HG03354 (cell line): ENCODE results near the gene RHPN2.
A peak's percentile ranks its signal among the peaks of the same experiment; 100 is the strongest.
"Not testable (repeated sequence)": the region's sequence is repeated elsewhere in the genome, so short reads cannot be mapped to it uniquely, and the experiment has no call there.

Experiments
- ATAC-seq: cut with Tn5 transposase; IDR thresholded peaks from one replicate; pipeline ENCODE4 v1.9.1; 2021; ENCODE audit warnings: mild to moderate bottlenecking; ENCODE audit not compliant: unreplicated experiment, poor library complexity, severe bottlenecking

Gene RHPN2

DNA sequence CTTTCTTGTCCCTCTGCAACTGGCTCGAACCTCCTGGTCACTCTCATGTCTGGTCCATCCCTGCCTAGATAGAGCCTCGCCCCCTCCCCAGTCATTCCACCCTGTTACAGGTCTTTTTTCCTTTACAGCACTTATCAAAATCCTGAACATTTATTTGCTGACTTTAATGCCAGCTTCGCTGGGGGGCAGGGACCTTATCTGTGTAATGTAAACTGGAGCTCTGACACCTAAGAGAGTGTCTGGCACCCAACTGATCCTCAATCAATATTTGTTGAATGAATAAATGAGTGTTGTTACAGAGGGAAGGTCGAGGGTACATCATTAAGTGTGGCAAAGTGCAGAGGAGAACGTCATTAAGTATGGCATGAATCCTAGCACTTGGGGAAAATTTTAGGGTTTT, 76.0 kb downstream of the RHPN2 start:
- no peak for ATAC-seq

DNA sequence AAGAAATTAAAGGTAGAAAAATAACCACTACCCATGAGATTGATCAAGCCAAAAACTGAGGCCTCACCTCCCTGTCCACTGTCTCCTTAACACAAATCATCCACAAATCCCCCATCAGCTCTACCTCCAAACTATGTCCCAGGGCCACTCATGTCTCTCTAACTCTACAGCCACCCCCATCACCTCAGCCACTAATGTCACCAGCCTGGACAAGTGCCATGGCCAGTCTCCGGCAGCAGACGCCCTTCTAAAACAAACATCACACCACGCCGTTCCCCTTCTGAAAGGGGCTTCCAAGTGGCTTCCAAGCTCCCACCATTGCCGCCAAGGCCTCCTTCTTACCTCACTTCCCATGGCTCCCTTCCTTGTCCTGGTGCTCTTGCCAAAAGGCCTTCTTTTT, 76.4 kb downstream of the RHPN2 start:
- not testable (repeated sequence) for ATAC-seq

DNA sequence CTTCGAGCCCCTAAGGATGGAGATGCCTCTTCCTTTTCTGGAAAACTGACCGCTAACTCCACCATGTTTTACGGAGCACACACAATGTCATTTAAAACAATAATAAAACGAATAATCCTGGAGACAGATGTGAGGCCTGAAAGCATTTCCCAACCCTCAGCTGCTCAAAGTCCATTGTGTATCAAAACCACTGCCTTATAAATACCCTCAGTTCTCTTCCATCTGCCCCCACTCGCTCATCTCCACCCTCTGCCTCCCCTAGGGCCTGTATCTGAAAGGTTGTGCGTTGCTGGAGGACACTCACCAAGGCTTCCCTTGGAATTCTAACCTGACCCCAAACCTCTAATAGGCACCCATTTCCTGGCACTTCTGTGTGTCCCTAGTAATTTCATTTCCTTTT, 82.2 kb downstream of the RHPN2 start:
- not testable (repeated sequence) for ATAC-seq

DNA sequence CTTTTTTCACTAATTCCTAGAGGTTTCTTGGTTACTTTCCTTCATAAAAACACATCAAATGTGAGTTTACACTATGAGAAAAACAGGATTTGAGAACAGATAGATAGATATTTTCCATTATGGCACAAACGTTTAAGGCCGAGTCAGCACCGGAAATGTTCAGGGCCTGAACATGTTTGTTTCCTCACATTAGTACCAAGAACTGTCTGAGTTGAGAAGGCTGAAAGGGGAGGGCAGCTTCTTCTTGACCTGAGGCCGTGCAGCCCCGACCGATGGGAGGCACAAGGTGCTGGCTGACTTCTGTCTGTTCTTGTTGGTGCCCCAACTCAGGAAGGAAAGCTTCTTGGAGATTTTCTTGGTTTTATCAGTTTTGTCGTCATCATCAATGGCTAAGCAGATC, 84.9 kb downstream of the RHPN2 start:
- not testable (repeated sequence) for ATAC-seq

DNA sequence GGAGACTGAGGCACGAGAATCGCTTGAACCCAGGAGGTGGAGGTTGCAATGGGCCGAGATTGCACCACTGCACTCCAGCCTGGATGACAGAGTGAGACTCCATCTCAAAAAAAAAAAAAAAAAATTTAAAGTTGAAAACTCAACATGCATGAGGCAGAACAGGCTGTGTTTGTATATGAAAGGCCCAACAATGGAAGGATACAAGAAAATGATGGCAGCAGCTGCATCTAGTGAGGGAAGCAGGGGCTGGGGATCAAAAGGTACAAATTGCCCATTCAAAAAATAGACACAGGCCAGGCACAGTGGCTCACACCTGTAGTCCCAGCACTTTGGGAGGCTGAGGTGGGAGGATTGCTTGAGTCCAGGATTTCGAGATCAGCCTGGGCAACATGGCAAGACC, 86.9 kb downstream of the RHPN2 start:
- ATAC-seq = not testable (repeated sequence)

DNA sequence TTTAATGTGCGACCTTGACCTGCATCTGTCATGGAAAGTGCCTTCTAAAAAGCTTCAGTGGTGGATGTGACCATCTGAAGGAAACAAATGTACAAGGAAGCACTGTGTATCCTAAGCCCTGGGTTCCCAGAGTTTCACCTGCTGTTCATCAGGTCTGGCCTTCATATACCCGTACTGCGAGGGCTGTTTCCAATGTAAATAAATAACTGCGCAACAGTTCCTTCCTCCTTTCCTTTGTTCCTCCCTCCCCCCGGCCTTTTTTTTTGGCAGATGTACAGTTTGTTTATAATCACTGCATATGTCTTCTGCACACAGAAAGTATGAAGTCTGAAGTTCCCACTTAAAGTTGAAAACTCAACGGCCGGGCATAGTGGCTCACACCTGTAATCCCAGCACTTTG, 87.4 kb downstream of the RHPN2 start:
- ATAC-seq = no peak

DNA sequence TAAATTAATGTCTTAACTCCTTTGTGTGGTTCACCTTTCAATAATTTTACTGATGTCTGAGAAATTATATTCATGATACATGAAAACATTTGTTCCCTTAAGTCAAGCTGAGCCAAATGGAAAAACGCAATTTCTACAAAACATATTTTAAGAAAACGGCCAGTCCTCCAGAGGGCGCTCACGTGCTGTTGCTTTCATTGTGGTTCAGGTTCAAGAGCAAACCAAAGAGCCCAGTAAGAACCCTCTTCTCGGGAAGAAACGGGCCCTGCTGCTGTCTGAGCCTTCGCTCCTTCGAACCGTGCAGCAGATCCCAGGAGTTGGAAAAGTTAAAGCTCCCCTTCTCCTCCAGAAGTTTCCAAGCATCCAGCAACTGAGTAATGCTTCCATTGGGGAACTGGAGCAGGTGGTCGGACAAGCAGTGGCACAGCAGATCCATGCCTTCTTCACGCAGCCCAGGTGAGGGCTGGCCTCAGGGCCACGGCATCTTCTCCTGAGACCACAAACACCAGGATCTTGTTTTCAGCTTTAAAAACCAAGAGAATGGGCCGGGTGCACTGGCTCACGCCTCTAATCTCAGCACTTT, 88.4 kb downstream of the RHPN2 start:
- ATAC-seq = no peak

DNA sequence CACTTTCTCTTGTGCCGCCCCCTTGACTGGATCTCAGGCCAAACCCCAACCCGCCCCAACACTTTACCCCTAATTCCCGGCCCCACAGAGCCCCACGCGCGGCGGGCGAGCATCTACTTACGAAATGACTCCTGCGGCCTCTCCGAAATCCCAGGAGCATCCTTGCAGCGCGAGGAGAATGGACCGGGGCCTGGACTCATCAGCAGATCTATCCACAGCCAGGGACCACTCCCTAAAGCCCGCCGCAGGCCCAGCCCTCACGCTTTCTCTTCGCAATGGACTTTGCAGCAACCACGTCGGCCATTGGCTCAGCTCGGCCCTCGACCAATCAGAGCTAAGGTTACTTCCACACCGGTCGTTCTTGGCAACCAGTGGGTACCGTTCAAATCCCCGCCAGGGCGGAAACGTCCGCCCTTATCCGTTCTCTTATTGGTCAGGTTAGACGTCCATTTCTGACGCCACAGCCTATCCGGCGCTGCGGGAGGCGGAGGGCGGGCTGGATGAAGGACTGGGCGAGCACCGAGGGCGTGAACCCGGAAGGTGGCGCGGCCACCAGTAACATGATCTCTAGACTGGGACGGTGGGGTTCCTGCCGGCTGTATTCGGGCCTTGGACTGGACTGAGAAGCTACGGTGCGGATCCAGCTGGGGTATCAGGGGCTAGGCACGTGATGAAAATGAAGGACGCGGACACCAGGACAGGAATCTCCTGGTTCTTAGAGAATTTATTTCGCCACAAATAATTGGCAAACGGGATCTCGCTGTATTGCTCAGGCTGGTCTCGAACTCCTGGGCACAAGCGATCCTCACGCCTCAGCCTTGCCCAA, 92.8 kb downstream of the RHPN2 start, which contains the start of the genes CEP89 and FAAP24:
Gene CEP89, minus strand, starts transcription at position 244 of the 826 bp plus-strand sequence. Its CDS starts 84 bp downstream, at position 160.
Gene FAAP24, plus strand, starts transcription at position 528 of the 826 bp plus-strand sequence. CDS start 955 bp downstream, outside the sequence.
- ATAC-seq = peak; percentile 98

DNA sequence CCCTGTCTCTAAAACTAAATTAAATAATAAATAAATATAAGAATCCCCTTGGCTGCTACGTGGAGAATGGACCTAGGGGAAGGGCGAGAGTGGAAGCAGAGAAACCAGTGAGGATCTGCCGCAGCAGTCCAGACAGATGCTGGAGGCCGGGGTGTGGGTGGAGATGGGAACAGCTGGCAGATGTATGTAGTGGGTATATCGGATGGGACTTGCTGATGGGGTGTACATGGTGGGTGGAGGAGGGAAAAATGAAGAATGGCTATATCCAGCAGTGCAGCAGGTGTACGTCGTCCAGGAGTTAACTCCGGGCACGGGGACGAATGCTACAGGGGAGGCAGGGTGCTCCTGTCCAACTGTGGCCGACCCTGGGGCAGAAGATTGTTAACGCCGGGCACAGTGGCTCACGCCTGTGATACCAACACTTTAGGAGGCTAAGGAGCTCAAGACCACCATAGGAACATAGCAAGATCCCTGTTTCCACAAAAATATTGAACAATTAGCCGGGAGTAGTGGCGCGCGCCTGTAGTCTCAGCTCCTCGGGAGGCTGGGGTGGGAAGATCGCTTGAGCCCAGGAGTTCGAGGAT, 93.6 kb downstream of the RHPN2 start:
- ATAC-seq = no peak

DNA sequence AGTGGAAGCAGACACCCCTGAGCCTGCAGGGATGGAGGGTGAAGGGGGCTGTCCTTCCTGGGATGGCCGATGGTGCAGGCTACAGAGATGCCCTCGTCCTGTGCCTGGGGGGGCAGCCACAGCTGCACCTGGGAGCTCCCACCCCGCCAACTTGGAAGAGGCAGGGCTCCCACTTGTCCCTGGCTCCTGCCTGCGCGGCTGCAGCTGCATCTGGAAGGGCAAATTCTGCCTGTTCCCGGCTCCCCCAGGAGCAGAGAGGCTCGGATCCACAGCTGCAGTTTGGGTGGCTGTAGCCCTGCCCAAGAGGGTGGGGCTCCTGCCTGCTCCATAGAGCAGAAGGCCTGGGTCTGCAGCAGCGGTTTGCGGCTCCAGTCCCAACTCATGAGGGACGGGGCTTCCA, 95.1 kb downstream of the RHPN2 start:
- ATAC-seq = no peak

DNA sequence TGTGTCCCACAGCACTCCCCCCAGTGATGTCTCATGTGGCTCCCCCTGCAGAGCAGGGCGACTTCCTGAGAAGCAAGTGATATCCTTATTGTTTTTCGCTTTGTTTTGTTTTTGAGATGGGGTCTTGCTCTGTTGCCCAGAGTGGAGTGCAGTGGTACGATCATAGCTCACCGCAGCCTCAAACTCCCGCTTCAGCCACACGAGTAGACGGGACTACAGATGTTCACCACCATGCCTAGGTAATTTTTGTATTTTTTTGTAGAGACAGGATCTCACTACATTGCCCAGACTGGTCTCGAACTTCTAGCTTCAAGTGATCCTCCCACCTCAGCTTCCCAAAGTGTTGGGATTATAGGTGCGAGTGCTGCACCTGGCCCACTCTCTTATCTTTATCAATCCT, 97.9 kb downstream of the RHPN2 start:
- no peak for ATAC-seq

DNA sequence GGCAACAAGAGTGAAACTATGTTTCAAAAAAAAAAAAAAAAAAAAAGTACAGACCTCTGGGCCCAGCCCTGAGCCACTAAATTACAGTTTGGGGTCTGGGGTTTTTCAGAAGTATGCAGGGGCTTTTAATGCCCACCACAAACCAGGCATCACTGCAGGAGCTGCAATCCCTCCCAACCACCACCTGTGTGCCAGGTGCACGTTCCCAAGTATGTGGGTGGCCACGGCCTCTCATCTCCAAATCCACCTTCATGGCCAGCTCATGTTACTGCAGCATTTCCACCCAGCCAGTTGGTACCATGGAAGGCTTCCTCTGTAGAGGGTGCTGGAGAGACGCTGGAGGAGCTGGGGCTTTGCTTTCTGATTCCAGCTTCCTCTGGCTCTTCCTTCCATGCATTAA, 119.4 kb downstream of the RHPN2 start:
- ATAC-seq = no peak

DNA sequence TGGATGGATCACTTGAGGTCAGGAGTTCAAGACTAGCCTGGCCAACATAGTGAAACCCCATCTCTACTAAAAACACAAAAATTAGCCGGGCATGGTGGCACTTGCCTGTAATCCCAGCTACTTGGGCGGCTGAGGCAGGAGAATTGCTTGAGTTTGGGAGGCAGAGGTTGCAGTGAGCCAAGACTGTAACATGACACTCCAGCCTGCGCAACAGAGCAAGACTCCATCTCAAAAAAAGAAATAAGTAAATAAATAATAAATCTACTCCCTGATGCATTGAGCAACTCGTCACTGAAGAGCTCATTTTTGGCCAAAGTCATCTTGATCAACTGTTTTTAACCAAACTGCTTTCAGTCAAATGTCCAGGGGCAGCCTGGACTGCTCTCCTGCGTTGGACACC, 123.4 kb downstream of the RHPN2 start:
- ATAC-seq = not testable (repeated sequence)

DNA sequence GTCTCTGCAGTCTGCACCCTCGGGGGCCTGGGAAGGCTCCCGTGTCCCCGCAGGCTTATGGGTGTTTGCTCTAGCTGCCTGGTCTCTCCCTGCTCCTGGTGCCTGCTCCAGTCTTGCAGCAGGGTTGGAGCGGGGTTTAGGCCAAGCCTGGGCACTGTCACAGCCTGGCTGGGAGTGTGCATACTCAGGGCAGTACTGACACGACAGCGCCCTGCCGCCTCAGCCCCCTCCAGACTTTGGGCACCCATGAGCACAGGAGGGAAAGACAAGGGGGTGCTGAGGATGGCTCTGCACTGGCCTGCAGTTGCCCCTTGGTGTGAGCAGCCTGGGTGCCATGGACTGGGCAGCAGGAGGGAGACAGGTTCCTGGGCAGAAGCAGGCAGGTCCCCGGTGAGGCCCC, 128.6 kb downstream of the RHPN2 start:
- no peak for ATAC-seq

DNA sequence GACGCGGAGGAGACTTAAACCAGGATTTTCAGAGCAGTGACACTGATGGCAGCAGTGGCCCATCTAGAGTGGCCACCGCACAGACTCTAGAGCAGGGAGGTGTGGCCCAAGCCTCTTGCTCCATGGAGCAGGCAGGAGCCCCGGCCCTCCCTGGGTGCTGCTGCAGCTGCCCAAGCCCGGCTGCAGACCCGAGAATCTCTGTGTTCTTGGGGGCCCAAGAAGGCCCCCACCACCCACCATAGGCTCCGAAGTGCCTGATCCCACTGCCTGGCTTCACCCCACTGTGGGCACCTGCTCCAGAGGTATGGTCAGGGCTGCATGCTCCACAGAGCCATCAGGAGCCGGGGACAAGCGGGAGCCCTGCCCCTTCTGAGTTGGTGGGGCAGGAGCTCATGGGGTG, 129.1 kb downstream of the RHPN2 start:
- ATAC-seq = no peak

DNA sequence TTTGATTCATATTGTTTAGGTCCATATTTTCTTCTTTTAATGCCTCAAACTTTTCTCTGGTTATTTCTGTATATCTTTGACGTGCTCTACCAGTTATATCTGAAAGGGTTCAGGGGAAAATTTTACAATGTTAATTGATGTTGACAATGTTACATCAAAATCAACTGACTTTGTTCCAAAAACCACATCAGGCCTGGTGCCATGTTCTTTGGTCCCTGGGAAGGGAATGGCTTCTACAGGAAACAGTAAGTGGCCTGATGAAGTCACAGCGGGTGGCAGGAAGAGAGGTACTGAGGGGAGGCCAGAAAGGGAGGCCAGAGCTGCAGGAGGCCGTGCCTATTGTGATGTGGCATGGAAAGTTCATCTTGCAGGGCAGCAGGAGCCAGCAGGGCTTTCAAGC, 131.1 kb downstream of the RHPN2 start:
- no peak for ATAC-seq

DNA sequence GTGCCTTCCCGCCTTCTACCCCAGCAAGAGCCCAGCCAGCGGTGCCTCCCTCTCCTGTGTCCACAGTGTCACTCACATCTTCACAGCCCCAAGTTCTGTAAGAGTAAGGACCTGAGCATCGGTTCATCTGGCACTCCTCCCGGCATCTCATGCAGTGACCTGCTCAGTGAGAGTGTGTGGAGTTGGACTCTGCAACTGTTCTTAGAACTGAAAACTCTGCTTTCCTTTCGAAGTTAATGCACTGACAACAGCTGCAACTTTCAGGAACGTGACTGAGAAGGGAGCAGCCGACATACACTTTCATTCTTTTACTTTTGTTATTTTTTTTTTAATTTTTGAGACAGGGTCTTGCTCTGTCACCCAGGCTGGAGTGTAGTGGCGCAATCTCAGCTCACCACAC, 134.1 kb downstream of the RHPN2 start:
- no peak for ATAC-seq

DNA sequence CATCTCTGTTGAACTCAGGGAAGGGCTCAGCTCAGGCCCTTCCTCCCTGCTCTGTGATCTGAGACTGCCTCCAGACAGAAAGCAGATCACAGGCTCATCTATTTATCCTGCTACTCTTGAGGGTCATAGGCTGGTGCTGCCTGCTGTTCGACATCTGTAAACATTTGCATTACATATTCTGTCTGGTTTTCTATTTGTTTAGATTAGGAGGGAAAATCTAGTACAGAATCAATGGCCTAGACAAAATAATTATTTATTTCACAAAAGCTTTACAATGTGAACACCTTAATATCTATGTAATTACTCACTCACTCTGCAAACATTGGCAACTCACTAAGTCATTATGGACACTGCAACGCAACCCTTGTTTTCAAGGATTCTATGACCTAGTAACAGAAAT, 135.9 kb downstream of the RHPN2 start:
- no peak for ATAC-seq
